Head of caudate nucleus (tissue), 42 donors: ENCODE measurements around the gene MFSD12.
A peak's percentile ranks its signal among the peaks of the same experiment; 100 is the strongest.

Experiments used
- DNase-seq, 42 donors: peaks; one replicate each; pipeline versions ENCODE4 v3.0.0 to v3.0.0-alpha.2; 2020 to 2021; ENCODE audit warnings: mixed read lengths in 7 of 42
- intact Hi-C: fragments of 100-400 bp; cut with DNase I; formaldehyde crosslinking; loops from one replicate; pipeline ENCODE4 v1.15.0; 2022

MFSD12 gene

GRCh38 chr19:3544058-3544376 lies 13.4 kb downstream of the MFSD12 start:
- intact Hi-C loops: no loop called here
- peak in 5 of 42 donors; percentile 42 to 55 (median 50) for DNase-seq

- peak in 38 of 42 donors; percentile 36 to 85 (median 66) for DNase-seq
- intact Hi-C loops: no loop called here
Observed at GRCh38 chr19:3543150-3544057, 14.0 kb downstream of the MFSD12 start.

DNA sequence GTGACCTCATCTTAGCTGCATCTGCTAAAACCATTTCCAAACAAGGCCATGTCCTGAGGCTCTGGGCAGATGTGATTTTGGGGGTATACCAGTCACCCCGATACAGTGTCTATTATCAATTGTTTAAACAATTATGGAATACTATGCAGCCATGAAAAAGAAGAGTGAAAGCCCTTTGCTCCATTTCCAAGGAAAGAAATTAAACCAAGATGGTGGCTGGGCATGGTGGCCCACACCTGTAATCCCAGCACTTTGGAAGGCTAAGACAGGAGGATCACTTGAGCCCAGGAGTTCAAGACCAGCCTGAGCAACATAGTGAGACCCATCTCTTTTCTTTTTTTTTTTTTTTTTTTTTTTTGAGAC lies 17.6 kb downstream of the MFSD12 start:
- no peak for DNase-seq
- intact Hi-C loops: no loop called here

DNA sequence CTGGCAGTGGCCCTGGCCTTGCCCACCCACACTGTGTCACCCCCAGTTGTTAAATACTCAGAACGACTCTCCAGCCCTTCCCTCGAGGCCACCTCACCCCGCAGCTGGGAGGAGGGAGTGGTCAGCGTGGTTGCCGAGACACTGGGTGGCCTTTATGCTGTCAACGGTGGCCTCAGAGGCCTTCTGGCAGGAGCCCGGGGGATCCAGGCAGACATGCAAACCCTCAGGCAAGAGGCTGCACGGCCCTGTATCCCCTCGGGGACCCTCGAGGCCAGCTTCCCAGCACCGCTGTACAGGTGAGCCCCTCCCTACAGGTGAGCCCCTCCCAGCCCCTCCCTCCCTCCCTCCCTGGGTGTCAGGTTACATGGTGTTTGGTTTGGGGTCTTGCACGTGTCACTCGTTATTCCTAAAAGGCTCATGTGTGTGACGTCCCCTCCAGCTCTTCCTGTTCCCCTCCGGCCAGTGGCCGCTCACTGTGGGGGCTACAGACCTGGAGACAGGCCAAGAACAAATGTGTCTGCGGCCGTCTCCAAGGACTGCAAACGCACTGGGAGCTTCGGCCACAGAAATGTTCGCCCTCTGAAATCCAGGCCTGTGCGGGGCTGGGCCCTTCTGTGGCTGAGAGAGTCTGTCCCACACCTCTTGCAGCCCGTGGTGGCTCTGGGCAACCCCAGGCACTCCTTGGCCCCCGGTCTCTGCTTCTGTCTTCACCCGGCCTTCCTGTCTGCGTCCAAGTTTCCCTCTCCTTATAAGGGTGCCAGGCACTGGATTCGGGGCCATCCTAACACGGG lies 18.2 kb downstream of the MFSD12 start, which contains the start of gene TEKTIP1:
Gene TEKTIP1 (plus strand): TSS at position 210 of the 791 bp plus-strand sequence. CDS start 4 bp downstream, at position 214.
- peak in 10 of 42 donors; percentile 28 to 68 (median 60) for DNase-seq
- intact Hi-C loops: no loop called here

- intact Hi-C loops: no loop called here
- DNase-seq: no peak
Observed at GRCh38 chr19:3538258-3538929, 19.0 kb downstream of the MFSD12 start.

GRCh38 chr19:3537438-3538240 lies 19.7 kb downstream of the MFSD12 start:
- intact Hi-C loops: no loop called here
- DNase-seq: peak in 2 of 42 donors; percentile 51 to 53

GRCh38 chr19:3537101-3537437 lies 20.3 kb downstream of the MFSD12 start:
- DNase-seq: no peak
- intact Hi-C loops: no loop called here

DNA sequence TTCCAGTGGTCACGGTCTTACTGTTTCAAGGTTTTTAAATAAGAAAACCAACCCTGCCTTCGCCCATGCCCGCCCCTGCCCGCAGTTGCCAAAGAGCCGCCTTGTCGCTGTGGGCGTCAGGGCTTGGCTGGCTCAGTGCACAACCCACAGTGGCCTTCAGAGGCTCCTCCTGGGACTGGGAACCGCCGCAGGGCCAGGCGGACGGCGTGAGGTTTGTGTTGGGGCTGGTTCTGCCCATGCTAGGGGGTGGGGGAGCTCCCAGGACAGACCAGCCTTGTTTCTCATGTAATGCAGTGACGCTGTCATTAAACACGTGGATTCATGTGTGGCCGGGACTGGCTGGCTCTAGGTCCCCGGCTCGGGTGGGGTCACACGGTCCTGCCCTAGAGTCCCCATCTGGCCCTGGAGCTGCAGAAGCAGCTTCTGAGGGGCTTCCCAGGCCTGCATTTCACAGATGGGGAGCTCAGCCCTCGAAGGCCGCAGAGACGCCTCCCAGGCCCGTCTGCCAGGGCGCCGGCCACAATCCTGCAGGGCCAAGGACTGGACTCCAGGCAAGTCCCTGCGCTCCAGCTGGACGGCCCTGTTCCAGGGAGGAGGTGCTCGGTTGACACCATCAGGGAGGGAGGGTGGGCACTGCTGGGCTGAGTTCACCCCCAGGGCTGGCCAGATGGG lies 20.8 kb downstream of the MFSD12 start:
- DNase-seq: peak; percentile 33 to 87 (median 69)
- intact Hi-C loops: no loop called here

- no peak for DNase-seq
- intact Hi-C loops: no loop called here
Observed at GRCh38 chr19:3535981-3536380, 21.4 kb downstream of the MFSD12 start.

GRCh38 chr19:3535563-3535965 lies 21.8 kb downstream of the MFSD12 start:
- DNase-seq: no peak
- intact Hi-C loops: no loop called here

DNA sequence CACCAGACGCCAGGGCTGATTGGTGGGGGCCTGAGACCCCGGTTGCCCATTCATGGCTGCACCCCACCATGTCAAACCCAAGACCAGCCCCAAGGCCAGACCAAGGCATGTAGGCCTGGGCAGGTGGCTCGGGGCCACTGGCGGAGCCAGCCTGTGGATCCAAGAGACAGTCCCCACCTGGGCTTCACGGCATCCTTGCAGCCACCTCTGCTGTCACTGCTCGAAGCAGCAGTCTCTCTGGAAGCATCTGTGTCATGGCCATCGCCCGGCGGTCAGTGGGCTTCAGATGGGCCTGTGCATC lies 22.2 kb downstream of the MFSD12 start:
- intact Hi-C loops: no loop called here
- no peak for DNase-seq

DNA sequence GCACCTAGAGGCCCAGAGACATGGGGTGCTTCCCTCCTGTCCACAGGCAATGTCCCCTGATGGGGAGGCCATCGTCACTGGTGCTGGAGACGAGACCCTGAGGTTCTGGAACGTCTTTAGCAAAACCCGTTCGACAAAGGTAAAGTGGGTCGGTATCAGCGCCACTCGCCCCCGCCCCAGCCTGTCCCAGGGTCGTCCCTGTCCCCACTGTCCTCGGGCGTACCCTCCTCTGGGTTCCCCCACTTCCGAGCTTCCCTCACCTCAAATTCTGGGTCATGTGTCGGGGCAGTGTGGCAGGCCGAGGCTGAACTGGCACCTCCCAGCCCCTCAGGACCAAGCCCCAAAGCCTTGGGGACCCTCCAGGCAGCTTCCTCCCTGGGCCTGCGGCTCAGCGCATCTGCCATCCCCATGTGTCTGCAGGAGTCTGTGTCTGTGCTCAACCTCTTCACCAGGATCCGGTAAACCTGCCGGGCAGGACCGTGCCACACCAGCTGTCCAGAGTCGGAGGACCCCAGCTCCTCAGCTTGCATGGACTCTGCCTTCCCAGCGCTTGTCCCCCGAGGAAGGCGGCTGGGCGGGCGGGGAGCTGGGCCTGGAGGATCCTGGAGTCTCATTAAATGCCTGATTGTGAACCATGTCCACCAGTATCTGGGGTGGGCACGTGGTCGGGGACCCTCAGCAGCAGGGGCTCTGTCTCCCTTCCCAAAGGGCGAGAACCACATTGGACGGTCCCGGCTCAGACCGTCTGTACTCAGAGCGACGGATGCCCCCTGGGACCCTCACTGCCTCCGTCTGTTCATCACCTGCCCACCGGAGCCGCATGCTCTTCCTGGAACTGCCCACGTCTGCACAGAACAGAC lies 22.8 kb downstream of the MFSD12 start:
- intact Hi-C loops: no loop called here
- DNase-seq: no peak

DNA sequence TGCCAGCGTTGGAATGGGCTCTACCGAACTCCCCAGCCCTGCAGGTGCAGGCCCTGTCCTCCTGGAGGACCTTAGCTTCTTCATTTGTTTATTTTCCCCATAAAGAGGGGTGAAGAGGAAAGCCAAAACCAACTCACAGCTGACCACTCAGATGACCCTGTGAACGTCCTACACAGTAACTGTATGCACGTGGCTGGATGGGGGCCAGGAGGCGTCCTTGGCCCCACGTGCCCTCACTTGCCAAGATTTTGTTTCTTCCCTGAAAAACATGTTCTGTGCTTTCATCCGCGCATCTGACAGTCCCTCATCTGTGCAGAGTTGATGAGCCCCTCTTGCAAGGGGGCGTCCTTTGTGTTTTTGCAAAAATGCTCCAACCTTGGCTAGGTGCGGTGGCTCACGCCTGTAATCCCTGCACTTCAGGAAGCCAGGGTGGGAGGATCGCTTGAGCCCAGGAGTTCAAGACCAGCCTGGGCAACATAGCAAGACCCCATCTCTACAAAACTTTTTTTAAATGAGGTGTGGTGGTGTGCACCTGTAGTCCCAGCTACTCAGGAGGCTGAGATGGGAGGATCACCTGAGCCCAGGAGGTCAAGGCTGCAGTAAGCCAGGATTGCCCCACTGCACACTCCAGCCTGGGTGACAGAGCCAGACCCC lies 23.7 kb downstream of the MFSD12 start:
- intact Hi-C loops: no loop called here
- no peak for DNase-seq

DNA sequence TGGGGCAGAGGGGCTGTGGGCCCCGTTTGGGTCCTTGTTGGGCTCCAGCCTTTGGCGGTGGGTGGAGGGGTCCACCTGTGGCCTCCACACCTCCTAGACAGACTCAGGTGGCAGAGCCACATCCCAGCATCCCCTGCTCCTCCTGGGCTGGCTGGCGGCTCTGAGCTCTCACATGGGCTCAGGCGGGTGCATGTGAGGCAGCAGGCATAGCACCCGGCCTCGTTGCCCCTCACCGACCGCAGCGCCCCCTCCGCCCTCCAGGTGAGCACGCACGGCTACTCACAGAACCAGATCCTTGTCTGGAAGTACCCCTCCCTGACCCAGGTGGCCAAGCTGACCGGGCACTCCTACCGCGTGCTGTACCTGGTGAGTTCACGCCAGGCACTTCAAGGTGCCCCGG lies 24.4 kb downstream of the MFSD12 start:
- no peak for DNase-seq
- intact Hi-C loops: no loop called here

GRCh38 chr19:3532154-3532786 lies 25.1 kb downstream of the MFSD12 start:
- intact Hi-C loops: no loop called here
- no peak for DNase-seq

- DNase-seq: no peak
- intact Hi-C loops: no loop called here
Observed at GRCh38 chr19:3531716-3532115, 25.7 kb downstream of the MFSD12 start.

- no peak for DNase-seq
- intact Hi-C loops: no loop called here
Observed at GRCh38 chr19:3530389-3530788, 27.0 kb downstream of the MFSD12 start.
